Measurements from ENCODE around the gene STX12.
"Not testable (repeated sequence)": the region's sequence is repeated elsewhere in the genome, so short reads cannot be mapped to it uniquely, and the experiment has no call there.

STX12 gene

GRCh38 chr1:27775336-27775735 lies 2.3 kb downstream of the STX12 start:
- not testable (repeated sequence) for DNase-seq (ENCODE audit: low read depth)

GRCh38 chr1:27776276-27776675 lies 3.3 kb downstream of the STX12 start:
- not testable (repeated sequence) for DNase-seq (ENCODE audit: low read depth)

- DNase-seq (ENCODE audit: low read depth): no peak
Measured at GRCh38 chr1:27778056-27778455, 5.0 kb downstream of the STX12 start.

- DNase-seq (ENCODE audit: low read depth): no peak
Measured at GRCh38 chr1:27779122-27779521, 6.1 kb downstream of the STX12 start.

GRCh38 chr1:27782950-27783349 lies 9.9 kb downstream of the STX12 start:
- DNase-seq (ENCODE audit: low read depth): no peak

GRCh38 chr1:27784700-27785099 lies 11.7 kb downstream of the STX12 start:
- no peak for DNase-seq (ENCODE audit: low read depth)

- DNase-seq (ENCODE audit: low read depth): no peak
Measured at GRCh38 chr1:27785781-27786455, 12.9 kb downstream of the STX12 start.

- no peak for DNase-seq (ENCODE audit: low read depth)
Measured at GRCh38 chr1:27787895-27788294, 14.9 kb downstream of the STX12 start.

GRCh38 chr1:27789540-27790041 lies 16.6 kb downstream of the STX12 start:
- no peak for DNase-seq (ENCODE audit: low read depth)

GRCh38 chr1:27790270-27790669 lies 17.3 kb downstream of the STX12 start:
- not testable (repeated sequence) for DNase-seq (ENCODE audit: low read depth)

- DNase-seq (ENCODE audit: low read depth): no peak
Measured at GRCh38 chr1:27795601-27796000, 22.6 kb downstream of the STX12 start.

GRCh38 chr1:27804791-27805190 lies 31.8 kb downstream of the STX12 start:
- DNase-seq (ENCODE audit: low read depth): no peak

GRCh38 chr1:27806758-27807157 lies 33.7 kb downstream of the STX12 start:
- no peak for DNase-seq (ENCODE audit: low read depth)

- DNase-seq (ENCODE audit: low read depth): no peak
Measured at GRCh38 chr1:27807385-27807784, 34.4 kb downstream of the STX12 start.

GRCh38 chr1:27808131-27808530 lies 35.1 kb downstream of the STX12 start:
- DNase-seq (ENCODE audit: low read depth): not testable (repeated sequence)

- no peak for DNase-seq (ENCODE audit: low read depth)
Measured at GRCh38 chr1:27809883-27810282, 36.9 kb downstream of the STX12 start.

GRCh38 chr1:27811741-27812500 lies 38.9 kb downstream of the STX12 start:
- no peak for DNase-seq (ENCODE audit: low read depth)

- DNase-seq (ENCODE audit: low read depth): no peak
Measured at GRCh38 chr1:27816921-27817630, 44.1 kb downstream of the STX12 start.

GRCh38 chr1:27821761-27822315 lies 48.8 kb downstream of the STX12 start:
- DNase-seq (ENCODE audit: low read depth): no peak

GRCh38 chr1:27823784-27824183 lies 50.8 kb downstream of the STX12 start:
- DNase-seq (ENCODE audit: low read depth): no peak

- no peak for DNase-seq (ENCODE audit: low read depth)
Measured at GRCh38 chr1:27824411-27824810, 51.4 kb downstream of the STX12 start.

GRCh38 chr1:27829339-27829960 lies 56.4 kb downstream of the STX12 start:
- DNase-seq (ENCODE audit: low read depth): not testable (repeated sequence)
